NCI-H187 treated with DMSO at 0.1 percent for 48 hours (cell line): ENCODE data around the gene IBA57.
"Not testable (repeated sequence)": the region's sequence is repeated elsewhere in the genome, so short reads cannot be mapped to it uniquely, and the experiment has no call there.

Experiments used
- DNase-seq: peaks from one replicate; lab custom pipeline; 2025; lab: John Stamatoyannopoulos, UW

IBA57 gene

DNA sequence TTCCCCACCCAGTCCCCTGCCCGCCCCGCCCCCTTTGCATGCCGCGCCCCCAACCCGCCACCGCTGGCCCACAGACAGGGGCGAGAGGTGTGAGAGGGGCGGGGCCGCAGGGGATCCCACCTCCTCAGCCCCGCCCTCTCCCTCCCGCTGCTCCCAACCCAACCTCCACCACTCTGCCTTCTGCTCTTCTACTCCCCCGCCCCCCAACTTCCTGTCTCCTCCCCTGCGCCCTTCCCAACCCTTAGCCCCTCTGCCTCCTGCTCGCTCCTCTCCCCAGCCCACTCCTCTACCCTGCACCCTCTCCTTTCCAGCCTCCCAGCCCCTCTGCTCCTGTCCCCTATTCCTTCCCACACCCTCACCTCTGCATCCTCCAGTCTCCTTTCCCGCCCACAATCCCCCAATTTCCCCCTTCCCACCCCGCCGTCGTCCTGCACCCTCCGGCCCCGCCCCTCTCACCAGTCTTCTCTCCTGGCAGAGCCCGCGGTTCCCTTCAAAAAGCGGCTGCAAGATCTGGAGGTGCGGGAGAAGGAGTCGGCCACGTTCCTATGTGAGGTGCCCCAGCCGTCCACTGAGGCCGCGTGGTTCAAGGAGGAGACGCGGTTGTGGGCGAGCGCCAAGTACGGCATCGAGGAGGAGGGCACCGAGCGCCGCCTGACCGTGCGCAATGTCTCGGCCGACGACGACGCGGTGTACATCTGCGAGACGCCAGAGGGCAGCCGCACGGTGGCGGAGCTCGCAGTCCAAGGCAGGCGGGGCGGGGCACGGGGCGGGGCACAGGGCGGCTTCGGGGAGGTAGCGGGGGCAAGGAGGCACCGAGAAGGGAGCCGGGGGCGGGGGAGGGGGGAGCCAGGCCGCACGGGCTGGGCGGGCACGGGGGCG lies 47.6 kb downstream of the IBA57 start:
- no peak for DNase-seq

DNA sequence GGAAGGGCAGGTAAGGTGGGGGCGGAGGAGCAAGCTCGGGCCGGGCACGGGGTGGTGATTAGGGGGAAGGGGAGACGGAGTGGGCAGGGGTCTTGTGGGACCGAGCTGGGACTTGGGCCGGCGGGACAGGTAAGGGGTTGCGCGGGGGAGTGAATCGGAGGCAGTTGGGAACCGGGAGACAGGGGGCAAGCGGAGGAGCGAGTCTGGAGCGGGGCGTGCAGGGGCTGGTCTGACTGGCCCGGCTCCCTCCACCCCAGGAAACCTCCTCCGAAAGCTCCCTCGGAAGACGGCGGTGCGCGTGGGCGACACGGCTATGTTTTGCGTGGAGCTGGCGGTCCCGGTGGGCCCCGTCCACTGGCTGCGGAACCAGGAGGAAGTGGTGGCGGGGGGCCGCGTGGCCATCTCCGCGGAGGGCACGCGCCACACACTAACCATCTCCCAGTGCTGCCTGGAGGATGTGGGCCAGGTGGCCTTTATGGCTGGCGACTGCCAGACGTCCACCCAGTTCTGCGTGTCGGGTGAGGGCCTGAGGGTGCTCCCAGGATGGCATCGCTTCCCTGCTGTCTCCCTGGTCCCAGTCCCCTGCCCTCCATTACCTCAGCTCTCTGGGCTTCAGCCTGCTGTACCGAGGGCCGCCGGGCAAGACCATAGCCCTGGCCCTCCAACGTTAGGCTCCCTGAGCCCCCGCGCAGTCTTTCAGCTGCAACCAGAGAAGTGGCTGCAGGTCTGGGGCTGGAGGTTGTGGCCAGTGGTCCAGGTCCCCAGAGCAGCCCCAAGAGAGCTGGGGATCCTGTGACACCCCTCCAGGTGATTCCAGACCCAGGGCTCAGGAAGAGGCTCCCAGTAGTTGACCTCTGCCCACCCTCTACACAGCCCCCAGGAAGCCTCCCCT lies 48.6 kb downstream of the IBA57 start:
- DNase-seq: no peak

DNA sequence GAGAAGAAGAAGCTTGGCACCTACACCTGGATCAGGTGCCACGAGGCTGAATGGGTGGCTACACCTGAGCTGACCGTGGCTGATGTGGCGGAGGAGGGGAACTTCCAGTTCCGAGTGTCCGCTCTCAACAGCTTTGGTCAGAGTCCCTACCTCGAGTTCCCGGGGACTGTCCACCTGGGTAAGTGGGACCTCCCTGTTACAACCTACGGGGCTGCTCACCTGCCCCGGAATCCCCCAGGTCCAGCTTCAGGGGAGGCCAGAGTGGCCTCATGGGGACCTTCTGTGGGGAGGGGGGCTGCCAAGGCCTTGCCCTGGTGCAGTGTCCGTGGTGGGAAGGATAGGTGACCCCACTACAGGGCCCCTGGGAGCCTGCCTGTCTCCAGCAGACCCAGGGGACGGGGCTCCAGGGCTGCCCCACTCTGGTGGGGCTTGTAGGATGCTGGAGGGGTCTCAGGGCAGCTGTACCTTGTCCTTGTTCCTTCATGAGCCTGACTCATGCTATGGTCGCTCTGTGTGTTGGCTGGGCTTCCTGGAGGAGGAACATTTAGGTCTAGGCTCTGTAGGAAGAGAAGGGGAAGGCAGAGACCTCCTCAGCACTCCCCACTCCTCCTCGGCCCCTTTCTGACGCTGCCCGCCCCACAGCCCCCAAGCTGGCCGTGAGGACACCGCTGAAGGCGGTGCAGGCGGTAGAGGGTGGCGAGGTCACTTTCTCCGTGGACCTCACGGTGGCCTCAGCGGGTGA lies 49.5 kb downstream of the IBA57 start:
- no peak for DNase-seq

DNA sequence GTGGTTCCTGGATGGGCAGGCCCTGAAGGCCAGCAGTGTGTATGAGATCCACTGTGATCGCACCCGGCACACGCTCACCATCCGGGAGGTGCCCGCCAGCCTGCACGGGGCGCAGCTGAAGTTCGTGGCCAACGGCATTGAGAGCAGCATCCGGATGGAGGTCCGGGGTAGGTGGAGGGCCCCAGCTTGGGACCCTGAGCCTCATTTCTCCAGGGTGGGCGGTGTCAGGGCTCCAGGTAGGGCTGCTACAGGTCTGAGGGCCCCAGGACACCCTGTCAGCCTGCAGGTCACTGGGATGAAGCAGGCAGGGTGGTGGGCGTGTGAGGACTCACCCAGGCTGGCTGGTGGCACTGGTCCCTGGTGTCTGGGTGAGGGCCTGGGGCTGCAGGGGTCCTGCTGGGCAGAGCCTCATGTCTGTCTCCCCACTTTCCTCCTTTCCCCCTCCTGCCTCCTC lies 50.1 kb downstream of the IBA57 start:
- no peak for DNase-seq

DNA sequence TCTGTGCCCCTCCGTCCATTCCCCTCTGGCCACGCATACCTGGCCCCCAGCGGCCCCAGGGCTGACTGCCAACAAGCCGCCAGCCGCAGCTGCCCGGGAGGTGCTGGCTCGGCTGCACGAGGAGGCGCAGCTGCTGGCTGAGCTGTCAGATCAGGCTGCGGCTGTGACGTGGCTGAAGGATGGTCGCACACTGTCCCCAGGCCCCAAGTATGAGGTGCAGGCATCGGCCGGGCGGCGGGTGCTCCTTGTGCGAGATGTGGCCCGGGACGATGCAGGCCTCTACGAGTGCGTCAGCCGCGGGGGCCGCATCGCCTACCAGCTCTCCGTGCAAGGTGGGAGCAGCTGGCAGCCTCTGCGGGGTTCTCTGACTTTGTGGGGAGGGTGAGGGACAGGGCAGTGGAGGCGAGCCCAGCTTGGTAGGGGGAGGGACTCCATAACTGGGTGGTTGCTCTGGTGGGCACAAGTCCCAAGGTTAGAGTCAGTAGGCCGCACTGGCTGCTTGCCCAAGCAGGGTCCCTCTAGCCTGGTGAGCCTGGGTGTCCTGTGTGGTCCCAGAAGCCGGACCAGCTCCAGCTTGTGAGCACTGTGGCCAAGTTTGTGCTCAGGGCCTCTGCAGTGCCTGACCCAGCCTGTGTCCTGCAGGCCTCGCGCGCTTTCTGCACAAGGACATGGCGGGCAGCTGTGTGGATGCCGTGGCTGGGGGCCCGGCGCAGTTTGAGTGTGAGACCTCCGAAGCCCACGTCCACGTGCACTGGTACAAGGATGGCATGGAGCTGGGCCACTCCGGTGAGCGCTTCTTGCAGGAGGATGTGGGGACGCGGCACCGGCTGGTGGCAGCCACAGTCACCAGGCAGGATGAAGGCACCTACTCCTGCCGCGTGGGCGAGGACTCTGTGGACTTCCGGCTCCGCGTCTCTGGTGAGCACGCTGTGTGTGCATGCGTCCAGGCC lies 51.0 kb downstream of the IBA57 start:
- no peak for DNase-seq

DNA sequence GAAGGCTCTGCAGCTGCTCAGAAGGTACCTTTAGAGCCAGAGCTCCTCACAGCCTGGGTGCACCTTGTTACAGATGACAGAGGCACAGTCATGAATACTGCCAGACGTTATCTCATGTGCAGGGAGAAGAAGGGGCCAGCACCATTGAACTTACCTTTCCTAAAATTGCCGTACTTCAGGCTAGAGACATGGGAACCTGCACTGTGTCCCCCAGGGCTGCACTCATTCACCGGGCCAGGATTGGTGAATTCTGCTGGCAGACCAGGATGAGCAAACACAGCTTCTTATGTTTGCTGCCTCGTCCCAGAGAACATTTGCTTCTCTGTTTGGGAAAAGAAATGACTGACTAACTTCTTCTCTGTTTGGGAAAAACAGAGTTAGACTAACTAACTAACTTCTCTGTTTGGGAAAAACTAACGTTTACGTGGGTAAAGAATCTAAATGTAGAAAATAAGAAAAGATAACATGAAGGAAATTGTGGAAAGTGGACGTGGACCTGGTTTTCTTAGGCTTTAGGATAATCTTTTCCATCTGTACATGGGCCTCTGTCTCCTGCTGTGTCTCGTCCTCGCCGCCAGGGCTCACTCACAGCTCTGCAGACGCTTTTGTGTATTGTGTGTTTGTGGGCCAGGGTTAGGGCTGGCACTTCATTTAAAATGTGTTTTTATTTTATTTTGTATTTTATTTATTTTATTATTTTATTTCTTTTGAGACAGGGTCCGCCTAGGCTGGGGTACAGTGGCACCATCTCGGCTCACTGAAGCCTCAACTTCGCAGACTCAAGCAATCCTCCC lies 52.1 kb downstream of the IBA57 start:
- DNase-seq: no peak

DNA sequence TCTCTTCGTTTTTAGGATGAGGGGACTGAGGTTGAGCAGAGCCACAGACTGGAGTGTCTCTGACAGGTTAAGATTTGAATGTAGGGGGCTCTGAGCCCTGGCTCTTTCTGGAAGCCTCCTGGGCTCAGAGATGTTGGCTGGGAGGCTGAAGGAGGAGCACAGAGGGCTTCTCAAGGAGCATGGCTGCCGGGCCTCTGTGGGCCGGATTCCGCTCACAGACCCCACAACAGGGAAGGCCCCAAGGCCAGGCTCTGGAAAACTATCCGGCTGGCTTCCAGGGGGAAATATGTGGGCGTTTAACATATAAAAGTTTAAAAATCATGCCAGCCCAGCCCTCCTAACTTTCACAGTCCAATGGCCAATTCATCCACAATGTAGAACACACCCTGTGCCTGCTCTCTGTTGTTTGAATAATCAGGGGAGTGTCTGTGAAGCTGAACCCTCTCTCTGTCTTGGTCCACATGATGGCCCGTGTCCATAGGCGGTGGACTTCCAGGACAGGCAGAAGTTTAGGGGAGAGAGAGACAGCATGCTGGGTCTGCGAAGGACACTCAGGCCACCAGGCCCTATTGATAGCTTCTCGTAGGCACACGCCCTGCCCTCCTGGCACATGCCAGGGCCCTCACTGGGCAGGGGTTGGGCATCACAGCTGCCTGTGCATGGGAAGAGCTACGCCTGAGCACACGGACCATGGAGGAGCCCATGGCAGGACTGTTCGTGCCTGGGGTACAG lies 53.1 kb downstream of the IBA57 start:
- no peak for DNase-seq

DNA sequence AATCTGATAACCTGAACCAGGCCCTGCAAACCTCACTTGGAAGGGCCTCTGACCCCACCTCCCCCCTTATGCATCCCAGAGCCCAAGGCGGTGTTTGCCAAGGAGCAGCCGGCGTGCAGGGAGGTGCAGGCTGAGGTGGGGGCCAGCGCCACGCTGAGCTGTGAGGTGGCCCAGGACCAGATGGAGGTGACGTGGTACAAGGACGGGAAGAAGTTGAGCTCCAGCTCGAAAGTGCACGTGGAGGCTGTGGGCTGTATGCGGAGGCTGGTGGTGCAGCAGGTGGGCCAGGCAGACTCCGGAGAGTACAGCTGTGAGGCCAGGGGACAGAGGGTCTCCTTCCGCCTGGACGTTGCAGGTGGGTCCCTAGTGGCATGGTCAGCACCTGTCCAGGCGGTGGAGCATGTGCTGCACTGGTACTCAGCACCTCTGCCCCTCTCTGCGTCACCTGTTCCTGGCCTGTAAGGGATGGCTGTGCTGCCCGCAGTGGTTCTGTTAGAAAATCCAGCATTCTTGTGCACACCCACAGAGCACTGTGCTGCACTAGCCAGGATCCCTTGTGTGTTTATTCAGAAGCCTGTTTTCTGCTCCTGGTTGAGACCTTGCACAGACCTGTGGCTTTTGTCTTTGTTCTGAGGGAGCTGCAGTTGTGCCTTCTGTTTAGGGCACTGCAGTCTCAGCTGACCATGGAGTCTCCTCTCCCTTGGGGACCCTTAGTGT lies 53.8 kb downstream of the IBA57 start:
- DNase-seq: no peak

DNA sequence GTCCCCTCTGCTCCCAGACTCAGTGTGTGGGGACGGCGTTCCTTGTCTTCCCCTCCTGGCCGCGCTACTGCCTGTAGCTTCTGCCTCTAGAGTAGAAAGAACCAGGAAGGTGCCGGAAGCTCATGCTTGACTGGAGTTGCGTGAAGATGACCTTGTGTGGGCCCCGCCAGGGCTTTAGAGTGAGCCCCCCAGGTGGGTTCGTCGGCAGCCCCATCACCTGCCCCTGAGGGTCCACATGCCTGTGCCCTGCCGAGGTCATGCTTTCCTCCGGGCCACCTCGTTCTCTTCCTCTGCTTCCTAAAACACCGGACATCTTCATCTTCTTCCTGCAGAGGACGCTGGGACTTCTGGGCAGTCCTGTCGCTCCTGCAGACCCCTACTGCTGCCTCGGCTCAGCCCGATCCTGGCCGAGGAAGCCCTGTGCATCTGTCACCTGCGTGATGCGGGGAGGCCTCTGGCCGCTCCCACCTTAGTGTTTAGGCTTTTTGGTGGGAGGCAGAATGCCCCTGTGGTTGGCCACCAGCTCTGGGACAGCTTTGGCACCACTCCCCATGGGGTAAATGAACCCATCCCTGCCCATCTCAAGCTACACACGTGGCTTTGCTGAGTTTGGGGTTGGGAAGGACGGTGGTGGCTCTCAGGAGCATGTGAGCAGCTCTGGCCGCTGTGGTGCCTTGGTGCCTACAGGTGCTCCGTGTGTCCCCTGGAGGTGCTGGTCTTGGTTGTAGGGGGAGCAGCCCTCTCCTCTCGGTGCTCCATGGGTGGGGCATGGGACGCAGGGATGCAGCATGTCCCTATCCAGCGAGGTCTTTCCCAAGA lies 54.6 kb downstream of the IBA57 start:
- no peak for DNase-seq

DNA sequence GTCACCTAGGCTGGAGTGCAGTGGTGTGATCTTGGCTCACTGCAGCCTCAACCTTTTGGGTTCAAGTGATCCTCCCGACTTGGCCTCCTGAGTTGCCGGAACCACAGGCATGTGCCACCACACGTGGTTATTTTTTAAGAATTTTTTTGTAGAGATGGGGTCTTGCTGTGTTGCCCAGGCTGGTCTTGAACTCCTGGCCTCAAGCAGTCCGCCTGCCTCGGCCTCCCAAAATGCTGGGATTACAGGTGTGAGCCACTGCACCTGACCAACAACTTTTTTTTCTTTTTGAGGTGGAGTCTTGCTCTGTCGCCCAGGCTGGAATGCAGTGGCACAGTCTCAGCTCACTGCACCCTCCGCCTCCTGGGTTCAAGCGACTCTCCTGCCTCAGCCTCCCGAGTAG lies 55.5 kb downstream of the IBA57 start:
- DNase-seq: not testable (repeated sequence)

DNA sequence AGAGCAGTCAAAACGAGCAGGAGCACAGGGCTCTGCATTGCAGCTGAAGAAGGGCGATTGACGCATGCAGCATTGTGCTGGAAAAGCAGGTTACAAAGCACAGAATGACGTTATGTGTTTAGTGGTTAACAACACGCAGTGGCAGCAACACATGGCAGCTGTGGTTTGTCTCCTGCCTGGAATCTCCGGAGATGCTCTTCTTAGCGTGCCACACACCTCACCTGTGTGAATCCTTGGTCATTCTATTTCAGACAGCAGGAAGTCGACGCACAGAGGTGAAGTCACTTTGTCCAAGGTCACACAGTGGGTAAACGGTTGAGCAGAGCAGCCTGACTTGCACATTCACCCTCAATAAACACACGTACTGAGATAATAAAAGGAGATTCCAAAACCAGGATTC lies 56.9 kb downstream of the IBA57 start:
- no peak for DNase-seq

DNA sequence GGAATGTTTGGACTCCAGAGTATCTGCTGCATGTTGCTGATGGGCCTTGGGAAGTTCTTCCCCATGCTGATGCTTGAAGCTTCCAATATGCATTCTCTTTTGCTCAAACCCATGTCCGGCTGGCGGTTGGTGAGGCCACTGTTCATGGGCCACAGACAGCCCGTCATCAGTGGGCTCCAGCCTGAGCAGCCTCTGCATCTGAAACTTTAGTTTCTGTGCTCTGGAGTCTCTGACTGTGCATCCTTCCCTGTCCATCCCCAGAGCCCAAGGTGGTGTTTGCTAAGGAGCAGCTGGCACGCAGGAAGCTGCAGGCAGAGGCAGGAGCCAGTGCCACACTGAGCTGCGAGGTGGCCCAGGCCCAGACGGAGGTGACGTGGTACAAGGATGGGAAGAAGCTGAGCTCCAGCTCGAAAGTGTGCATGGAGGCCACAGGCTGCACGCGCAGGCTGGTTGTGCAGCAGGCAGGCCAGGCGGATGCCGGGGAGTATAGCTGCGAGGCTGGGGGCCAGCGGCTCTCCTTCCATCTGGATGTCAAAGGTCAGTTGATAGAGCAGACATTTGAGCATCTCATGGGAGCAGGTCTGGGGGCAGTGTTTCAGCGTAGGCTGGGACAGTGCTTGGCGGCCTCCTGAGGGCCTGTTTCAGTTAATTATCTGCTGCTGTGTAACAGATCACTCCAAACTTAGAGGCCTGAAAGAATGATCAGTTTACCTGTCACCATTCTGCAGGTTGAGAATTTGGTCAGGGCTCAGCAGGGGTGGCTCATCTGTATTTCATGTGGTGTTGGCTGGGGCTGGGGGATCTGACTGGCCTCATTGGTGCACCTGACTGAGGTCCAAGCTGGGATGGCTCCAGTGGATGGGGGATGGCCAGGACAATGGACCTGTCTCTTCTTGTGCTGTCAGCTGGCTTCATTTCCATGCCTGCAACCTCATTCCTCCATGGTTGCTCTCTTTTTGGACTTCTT lies 58.9 kb downstream of the IBA57 start:
- DNase-seq: no peak

DNA sequence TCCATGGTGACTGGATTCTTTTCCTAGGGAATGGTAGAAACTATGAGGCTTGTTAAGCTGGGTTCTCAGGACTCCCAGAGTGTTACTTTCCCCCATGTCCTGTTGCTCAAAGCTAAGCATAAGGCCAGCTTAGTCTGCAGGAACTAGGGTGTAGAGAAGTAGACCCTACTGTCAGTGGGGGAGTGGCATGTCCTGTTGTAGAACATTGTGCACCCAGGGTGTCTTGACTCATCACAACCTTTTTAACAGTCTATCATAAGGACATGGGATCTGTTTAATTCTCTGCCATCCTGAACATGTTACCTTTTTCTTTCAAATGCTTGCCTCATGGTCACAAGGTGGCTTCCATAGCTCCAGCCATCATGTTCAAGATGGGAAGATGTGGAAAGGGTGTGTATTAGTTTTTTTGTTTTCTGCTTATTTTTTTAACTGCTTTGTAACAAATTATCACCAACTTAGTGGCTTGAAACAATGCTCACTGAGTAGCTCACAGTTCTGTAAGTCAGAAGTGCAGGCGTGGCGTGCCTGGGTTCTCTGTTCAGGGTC lies 59.6 kb downstream of the IBA57 start:
- DNase-seq: no peak

DNA sequence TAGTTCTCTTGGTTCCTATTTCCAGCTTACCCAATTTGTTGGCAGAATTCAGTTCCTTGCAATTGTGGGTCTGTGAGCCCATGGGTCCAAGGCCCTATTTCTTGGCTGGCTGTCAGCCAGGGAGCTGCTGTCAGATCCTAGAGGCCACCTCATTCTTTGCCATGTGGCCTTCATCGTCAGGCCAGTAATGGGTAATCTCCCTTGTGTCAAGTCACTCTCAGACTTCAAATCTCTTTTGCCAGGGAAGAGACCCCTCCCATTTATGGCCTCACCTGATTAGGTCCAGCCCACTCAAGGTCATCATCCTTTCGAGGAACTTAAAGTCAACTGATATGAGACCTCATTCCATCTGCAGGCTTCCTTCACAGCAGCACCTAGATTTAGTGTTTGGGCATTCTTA lies 60.1 kb downstream of the IBA57 start:
- no peak for DNase-seq

DNA sequence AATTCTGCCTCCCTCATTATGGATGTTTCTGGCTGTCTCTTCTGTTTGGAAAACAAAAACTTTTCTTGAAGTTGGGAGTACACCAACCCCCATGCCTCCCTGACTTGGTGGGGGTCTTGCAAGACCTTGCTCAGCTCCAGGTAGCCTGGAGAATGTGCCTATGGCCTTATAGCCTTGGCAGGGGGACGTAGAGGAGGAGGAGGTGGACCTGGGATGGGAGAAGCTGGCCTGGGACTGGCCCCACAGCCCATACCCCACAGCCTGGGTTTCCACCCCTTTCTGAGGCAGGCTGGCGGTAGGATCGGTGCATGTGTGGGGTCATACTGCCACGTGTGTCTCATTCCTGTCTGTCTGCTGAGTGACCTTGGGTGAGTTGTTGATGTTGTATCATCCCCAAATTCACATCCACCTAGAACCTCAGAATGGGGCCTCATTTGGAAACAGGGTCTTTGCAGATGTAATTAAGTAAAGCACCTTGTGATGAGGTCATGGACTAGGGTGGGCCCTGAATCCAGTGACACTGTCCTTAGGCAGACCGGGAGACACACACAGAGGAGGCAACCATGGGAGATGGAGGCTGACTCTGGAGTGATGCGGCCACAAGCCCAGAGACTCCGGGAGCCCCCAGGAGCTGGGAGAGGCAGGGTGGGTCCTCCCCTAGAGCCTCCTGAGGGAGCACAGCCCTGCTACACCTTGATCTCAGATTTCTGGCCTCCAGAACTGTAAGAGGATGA lies 60.7 kb downstream of the IBA57 start:
- DNase-seq: no peak
